Peyer's patch (tissue), 4 donors: ENCODE data around the gene DCLK2.

ENCODE experiments used
- POLR2A ChIP-seq, 2 donors: fragments of 450-650 bp; IDR thresholded peaks; one replicate each; pipeline ENCODE4 v1.5.1; 2017; ENCODE audit warnings: antibody characterized with exemption in 2 of 2, mild to moderate bottlenecking in 2 of 2, moderate library complexity in 2 of 2
- TF ChIP-seq, protein P1 (sequence below), 6 experiments: fragments of 450-650 bp in 4 of 6; fragments of 200-600 bp in 2 of 6; sonication (generic) in 1 of 6; IDR thresholded peaks; one replicate each; pipeline ENCODE4 v1.5.1; 2017 to 2019; ENCODE audit warnings: antibody characterized with exemption in 6 of 6, mild to moderate bottlenecking in 3 of 6, moderate library complexity in 1 of 6

DNA sequence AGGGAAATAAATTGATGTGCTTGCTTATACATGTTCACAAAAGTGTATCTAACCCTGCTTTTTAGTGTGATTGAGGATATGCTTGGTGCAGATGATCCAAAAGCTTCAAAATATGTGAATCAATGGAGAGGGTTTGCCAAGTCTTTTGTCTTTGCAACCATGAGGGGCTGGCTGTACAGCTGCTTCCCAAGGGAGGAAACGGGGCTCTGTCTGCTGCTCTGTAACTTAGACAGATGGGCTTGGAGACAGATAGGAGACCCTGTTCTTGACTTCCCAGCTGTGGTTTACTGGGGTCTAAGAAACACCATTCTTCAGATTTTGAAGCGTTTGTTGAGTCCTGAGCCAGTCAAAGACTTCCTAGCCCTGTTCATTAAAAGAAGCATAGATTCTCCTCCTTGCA, 152.3 kb downstream of the DCLK2 start:
- no peak for TF ChIP-seq POLR2A (IDR thresholded peaks at IDR 0.05)
- TF ChIP-seq, protein P1, sequence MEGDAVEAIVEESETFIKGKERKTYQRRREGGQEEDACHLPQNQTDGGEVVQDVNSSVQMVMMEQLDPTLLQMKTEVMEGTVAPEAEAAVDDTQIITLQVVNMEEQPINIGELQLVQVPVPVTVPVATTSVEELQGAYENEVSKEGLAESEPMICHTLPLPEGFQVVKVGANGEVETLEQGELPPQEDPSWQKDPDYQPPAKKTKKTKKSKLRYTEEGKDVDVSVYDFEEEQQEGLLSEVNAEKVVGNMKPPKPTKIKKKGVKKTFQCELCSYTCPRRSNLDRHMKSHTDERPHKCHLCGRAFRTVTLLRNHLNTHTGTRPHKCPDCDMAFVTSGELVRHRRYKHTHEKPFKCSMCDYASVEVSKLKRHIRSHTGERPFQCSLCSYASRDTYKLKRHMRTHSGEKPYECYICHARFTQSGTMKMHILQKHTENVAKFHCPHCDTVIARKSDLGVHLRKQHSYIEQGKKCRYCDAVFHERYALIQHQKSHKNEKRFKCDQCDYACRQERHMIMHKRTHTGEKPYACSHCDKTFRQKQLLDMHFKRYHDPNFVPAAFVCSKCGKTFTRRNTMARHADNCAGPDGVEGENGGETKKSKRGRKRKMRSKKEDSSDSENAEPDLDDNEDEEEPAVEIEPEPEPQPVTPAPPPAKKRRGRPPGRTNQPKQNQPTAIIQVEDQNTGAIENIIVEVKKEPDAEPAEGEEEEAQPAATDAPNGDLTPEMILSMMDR (IDR thresholded peaks at IDR 0.05) = no peak
